PFSK-1 (cell line): Measurements from ENCODE around the gene ANAPC13.

Experiments
- FOXP2 ChIP-seq: optimal IDR thresholded peaks from 2 replicates; pipeline ENCODE3; 2011; ENCODE audit warnings: borderline replicate concordance, control low read depth, inconsistent platforms; ENCODE audit not compliant: insufficient read depth; ENCODE audit errors: extremely low read length, extremely low read depth
- POLR2AphosphoS5 ChIP-seq: IDR thresholded peaks from 2 replicates; pipeline ENCODE4 v1.6.1; 2012; ENCODE audit warnings: low read depth, mild to moderate bottlenecking, control low read depth, low read length, moderate library complexity
- SIN3A ChIP-seq: IDR thresholded peaks from 2 replicates; pipeline ENCODE4 v1.6.1; 2012; ENCODE audit warnings: mild to moderate bottlenecking, low read length, moderate library complexity, borderline replicate concordance; ENCODE audit not compliant: insufficient read depth
- TAF1 ChIP-seq: IDR thresholded peaks from 2 replicates; pipeline ENCODE4 v1.6.1; 2012; ENCODE audit warnings: low read length, control low read depth, borderline replicate concordance; ENCODE audit not compliant: insufficient read depth
- TF ChIP-seq, protein P1 (sequence below), 2 experiments: IDR thresholded peaks; 2 replicates each; pipeline versions ENCODE4 v1.6.1 to v1.8.0; 2011 to 2012; ENCODE audit warnings: low read depth in 2 of 2, low read length in 2 of 2, control low read depth in 1 of 2, inconsistent platforms in 1 of 2, mild to moderate bottlenecking in 1 of 2, moderate library complexity in 1 of 2; ENCODE audit not compliant: insufficient read depth in 1 of 2

Gene ANAPC13

DNA sequence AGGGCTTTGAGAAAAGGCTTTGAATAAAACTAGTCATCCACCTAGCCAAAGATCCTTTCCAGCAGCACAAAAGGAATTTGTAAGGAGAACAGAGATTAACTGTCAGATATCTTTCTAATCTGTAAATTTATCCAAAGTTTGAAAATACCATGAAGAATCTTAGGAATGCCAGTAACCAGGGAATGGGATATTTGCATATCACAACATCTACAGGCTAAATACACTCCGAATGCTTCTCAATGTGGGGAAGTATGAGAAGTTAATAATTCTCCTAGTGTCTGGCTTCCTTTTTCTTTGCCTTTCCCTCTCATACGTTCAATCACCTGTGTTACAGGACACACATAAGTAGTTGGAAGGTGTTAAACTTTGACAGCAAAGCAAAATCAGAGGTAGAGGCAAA lies 7.8 kb downstream of the ANAPC13 start:
- TF ChIP-seq TAF1 (no peak), FOXP2 (no peak), SIN3A (no peak), POLR2AphosphoS5 (no peak)
- TF ChIP-seq, protein P1, sequence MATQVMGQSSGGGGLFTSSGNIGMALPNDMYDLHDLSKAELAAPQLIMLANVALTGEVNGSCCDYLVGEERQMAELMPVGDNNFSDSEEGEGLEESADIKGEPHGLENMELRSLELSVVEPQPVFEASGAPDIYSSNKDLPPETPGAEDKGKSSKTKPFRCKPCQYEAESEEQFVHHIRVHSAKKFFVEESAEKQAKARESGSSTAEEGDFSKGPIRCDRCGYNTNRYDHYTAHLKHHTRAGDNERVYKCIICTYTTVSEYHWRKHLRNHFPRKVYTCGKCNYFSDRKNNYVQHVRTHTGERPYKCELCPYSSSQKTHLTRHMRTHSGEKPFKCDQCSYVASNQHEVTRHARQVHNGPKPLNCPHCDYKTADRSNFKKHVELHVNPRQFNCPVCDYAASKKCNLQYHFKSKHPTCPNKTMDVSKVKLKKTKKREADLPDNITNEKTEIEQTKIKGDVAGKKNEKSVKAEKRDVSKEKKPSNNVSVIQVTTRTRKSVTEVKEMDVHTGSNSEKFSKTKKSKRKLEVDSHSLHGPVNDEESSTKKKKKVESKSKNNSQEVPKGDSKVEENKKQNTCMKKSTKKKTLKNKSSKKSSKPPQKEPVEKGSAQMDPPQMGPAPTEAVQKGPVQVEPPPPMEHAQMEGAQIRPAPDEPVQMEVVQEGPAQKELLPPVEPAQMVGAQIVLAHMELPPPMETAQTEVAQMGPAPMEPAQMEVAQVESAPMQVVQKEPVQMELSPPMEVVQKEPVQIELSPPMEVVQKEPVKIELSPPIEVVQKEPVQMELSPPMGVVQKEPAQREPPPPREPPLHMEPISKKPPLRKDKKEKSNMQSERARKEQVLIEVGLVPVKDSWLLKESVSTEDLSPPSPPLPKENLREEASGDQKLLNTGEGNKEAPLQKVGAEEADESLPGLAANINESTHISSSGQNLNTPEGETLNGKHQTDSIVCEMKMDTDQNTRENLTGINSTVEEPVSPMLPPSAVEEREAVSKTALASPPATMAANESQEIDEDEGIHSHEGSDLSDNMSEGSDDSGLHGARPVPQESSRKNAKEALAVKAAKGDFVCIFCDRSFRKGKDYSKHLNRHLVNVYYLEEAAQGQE (IDR thresholded peaks at IDR 0.05; ENCODE audit: insufficient read depth in 1 of 2, low read depth in 2 of 2, low read length in 2 of 2), result no peak

DNA sequence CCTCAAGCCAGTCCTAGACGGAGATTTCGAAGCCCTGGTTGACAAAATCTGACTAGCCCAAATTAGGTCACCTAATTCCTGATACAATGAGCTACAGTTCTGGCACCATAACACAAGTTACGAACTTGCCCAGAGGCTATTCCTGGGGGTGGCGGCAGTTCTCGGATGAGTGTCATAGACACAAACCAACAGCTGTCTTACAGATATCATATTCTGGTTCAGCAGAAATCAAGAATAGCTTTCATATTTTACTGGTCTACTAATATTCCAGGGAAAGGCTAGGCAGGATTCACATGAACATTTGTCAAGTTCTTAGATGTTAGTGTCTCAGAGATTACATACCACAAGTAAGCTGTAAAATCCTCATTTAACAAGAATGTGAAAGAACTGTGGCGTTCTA lies 8.8 kb downstream of the ANAPC13 start:
- TF ChIP-seq TAF1, result no peak
- TF ChIP-seq FOXP2, result no peak
- TF ChIP-seq, protein P1 (IDR thresholded peaks at IDR 0.05; ENCODE audit: insufficient read depth in 1 of 2, low read depth in 2 of 2, low read length in 2 of 2), result no peak
- TF ChIP-seq POLR2AphosphoS5, result no peak
- TF ChIP-seq SIN3A, result no peak

- TF ChIP-seq FOXP2 (no peak), SIN3A (no peak), TAF1 (no peak), POLR2AphosphoS5 (no peak)
- TF ChIP-seq, protein P1 (IDR thresholded peaks at IDR 0.05; ENCODE audit: insufficient read depth in 1 of 2, low read depth in 2 of 2, low read length in 2 of 2), result no peak
Measured at GRCh38 chr3:134476306-134476705, 9.5 kb downstream of the ANAPC13 start.

DNA sequence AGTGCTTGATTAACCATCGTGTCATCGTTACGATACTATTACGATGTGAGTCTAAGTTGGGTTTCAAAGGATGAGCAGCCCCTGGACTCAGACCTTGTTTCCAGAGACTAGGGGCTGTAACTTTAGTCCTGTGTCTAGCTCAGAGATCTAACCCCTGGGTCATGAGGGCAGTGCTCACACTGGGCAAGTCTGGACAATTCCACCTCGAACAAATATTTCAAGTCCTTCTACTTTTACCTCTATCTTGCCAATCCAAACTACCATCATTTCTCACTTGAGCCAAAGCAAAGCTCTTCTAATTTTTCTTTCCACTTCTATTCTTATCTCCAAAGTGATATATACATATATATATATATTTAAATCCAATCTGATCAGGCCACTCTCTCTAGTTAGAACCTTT lies 10.8 kb downstream of the ANAPC13 start:
- TF ChIP-seq SIN3A (no peak), POLR2AphosphoS5 (no peak), FOXP2 (no peak), TAF1 (no peak)
- TF ChIP-seq, protein P1 (IDR thresholded peaks at IDR 0.05; ENCODE audit: insufficient read depth in 1 of 2, low read depth in 2 of 2, low read length in 2 of 2), result no peak

GRCh38 chr3:134473868-134474546 lies 11.8 kb downstream of the ANAPC13 start:
- TF ChIP-seq TAF1 (no peak), POLR2AphosphoS5 (no peak), FOXP2 (no peak), SIN3A (no peak)
- TF ChIP-seq, protein P1 (IDR thresholded peaks at IDR 0.05; ENCODE audit: insufficient read depth in 1 of 2, low read depth in 2 of 2, low read length in 2 of 2), result no peak
